ENCODE data around the gene THYN1.

Gene THYN1

GRCh38 chr11:134254433-134255183, 1.5 kb upstream of the THYN1 start:
- no peak overlapping the region for H3K27ac ChIP-seq
- TF ChIP-seq ZFX (IDR thresholded peaks at IDR 0.05; ENCODE audit: borderline replicate concordance) = no peak
- no peak for TF ChIP-seq CTCF (IDR thresholded peaks at IDR 0.05)

GRCh38 chr11:134252346-134253187, 585 bp downstream of the THYN1 start:
- peak overlapping the region; percentile 68 for H3K27ac ChIP-seq
- TF ChIP-seq ZFX (IDR thresholded peaks at IDR 0.05; ENCODE audit: borderline replicate concordance) (no peak), CTCF (IDR thresholded peaks at IDR 0.05) (no peak)

GRCh38 chr11:134250675-134251074, 2.5 kb downstream of the THYN1 start:
- TF ChIP-seq ZFX (IDR thresholded peaks at IDR 0.05; ENCODE audit: borderline replicate concordance) = no peak
- TF ChIP-seq CTCF (IDR thresholded peaks at IDR 0.05) = no peak
- no peak overlapping the region for H3K27ac ChIP-seq

GRCh38 chr11:134250246-134250645, 2.9 kb downstream of the THYN1 start:
- H3K27ac ChIP-seq = no peak overlapping the region
- TF ChIP-seq ZFX (IDR thresholded peaks at IDR 0.05; ENCODE audit: borderline replicate concordance) (no peak), CTCF (IDR thresholded peaks at IDR 0.05) (no peak)

- TF ChIP-seq ZFX (IDR thresholded peaks at IDR 0.05; ENCODE audit: borderline replicate concordance) (no peak), CTCF (IDR thresholded peaks at IDR 0.05) (no peak)
- H3K27ac ChIP-seq = no peak overlapping the region
These were observed 4.2 kb downstream of the THYN1 start for GRCh38 chr11:134248910-134249480.

DNA sequence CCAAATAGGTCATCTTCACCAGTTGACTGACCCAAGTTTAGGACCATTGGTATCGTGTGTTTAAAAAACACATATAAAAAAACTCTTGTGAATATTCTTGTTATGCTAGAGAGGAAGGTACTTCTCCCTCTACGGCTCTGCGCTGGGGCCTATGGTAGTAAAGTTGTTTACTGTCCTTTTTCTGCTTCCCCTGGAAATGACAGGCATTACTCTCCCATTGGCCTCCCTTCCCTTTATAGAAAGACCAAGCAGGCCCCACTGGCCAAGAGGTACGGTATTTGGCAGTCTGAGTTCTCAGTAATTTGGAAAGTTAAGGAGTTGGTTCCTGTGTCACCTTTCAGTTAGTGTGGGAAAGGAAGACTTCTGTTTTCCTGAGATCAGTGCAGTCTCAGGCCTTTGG, 6.5 kb downstream of the THYN1 start:
- TF ChIP-seq CTCF (IDR thresholded peaks at IDR 0.05) = no peak
- no peak for TF ChIP-seq ZFX (IDR thresholded peaks at IDR 0.05; ENCODE audit: borderline replicate concordance)
- no peak overlapping the region for H3K27ac ChIP-seq

Measured in 22Rv1 (cell line).